ENCODE results near the gene BANF1. TPM values are rescaled to one million over a fixed set of nuclear protein-coding genes. Genes with fewer than 3 reads are reported as not detected.

The BANF1 gene
- total and polyA plus RNA-seq, 10 of the 15 experiments (the other 5 are each of a cell fraction or from before 2014, with no cell fraction given): 99.0 to 574 (median 297) TPM

- DNase-seq (ENCODE audit: low read depth, low spot score): no peak
- no peak for ATAC-seq
- H3K9ac ChIP-seq (ENCODE audit: control insufficient read depth, insufficient read depth, low read length): peak overlapping the region; percentile 94
- H3K79me2 ChIP-seq (ENCODE audit: control insufficient read depth, insufficient read depth, low read length): peaks cover 27% of the 10 kb centered on the region
- RAD21 ChIA-PET (ENCODE audit: unreplicated experiment): interaction anchor here (0.9 to 3.5 kb wide), 7 partner anchors 17 to 169 kb away, joined by 4 to 27 read pairs (median 5); partner anchors contain the start of genes CCDC85B and PACS1
- in situ Hi-C loops (cut with MboI): no loop called here
- WGBS (ENCODE audit: insufficient coverage, insufficient replicate concordance, low lambda C conversion rate, missing lambda C conversion rate): under 1% methylated on average over 17 of the region's 17 CpGs
- H3K9me3 ChIP-seq (replicated peaks; ENCODE audit: control insufficient read depth, insufficient read depth, low read length): no peaks in the 10 kb centered on the region
- no peaks in the 10 kb centered on the region for H3K27me3 ChIP-seq (replicated peaks in 1 of 2; ENCODE audit: control insufficient read depth in 2 of 2, insufficient read depth in 2 of 2, low read length in 1 of 2)
- no peaks in the 10 kb centered on the region for H4K20me1 ChIP-seq (ENCODE audit: control insufficient read depth, insufficient read depth)
- H3K36me3 ChIP-seq (ENCODE audit: control insufficient read depth in 2 of 2, insufficient read depth in 2 of 2, low read length in 1 of 2): peaks cover 13 to 22% of the 10 kb centered on the region in 2 experiments
- intact Hi-C loops (cut with micrococcal nuclease; ENCODE audit: unreplicated experiment): loop anchor here (5.0 kb wide), 1 partner anchor 195 kb away; the partner anchor contains the start of gene CFL1
- peak overlapping the region; percentile 81 for H3K27ac ChIP-seq (ENCODE audit: control insufficient read depth, insufficient read depth)
- FAIRE-seq: no peak
- peak overlapping the region; percentile 89 for H3K4me2 ChIP-seq (ENCODE audit: control insufficient read depth, insufficient read depth)
- peak overlapping the region; percentile 98 for H3K4me3 ChIP-seq
- peak overlapping the region; percentile 82 for H2AFZ ChIP-seq (ENCODE audit: control insufficient read depth, low read depth, low read length)
- TSS peak; percentile 77 for BruUV-seq (replicated peaks)
- CTCF ChIA-PET: interaction anchor here (1.3 to 6.4 kb wide), 9 partner anchors 8 to 193 kb away, joined by 4 to 94 read pairs (median 9); partner anchors contain the start of gene MUS81
- POLR2A ChIA-PET: interaction anchor here (0.6 to 3.5 kb wide), 16 partner anchors 9 to 215 kb away, joined by 3 to 25 read pairs (median 7); partner anchors contain the start of genes BANF1, CCDC85B, EIF1AD and MUS81
- SMC1A ChIA-PET (ENCODE audit: uncharacterized antibody, unreplicated experiment): interaction anchor here (0.8 to 4.9 kb wide), 9 partner anchors 11 to 260 kb away, joined by 3 to 29 read pairs (median 4); no protein-coding TSS in a partner anchor
- TF ChIP-seq RB1 (IDR thresholded peaks at IDR 0.05; ENCODE audit: borderline replicate concordance) (no peak), FOS (IDR thresholded peaks at IDR 0.05; ENCODE audit: borderline replicate concordance, extremely low read depth, insufficient read length) (no peak), NFYB (IDR thresholded peaks at IDR 0.05; ENCODE audit: insufficient read depth, low read depth, low read length) (no peak)
- TF ChIP-seq, protein P1, sequence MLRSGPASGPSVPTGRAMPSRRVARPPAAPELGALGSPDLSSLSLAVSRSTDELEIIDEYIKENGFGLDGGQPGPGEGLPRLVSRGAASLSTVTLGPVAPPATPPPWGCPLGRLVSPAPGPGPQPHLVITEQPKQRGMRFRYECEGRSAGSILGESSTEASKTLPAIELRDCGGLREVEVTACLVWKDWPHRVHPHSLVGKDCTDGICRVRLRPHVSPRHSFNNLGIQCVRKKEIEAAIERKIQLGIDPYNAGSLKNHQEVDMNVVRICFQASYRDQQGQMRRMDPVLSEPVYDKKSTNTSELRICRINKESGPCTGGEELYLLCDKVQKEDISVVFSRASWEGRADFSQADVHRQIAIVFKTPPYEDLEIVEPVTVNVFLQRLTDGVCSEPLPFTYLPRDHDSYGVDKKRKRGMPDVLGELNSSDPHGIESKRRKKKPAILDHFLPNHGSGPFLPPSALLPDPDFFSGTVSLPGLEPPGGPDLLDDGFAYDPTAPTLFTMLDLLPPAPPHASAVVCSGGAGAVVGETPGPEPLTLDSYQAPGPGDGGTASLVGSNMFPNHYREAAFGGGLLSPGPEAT (IDR thresholded peaks at IDR 0.05; ENCODE audit: low read depth): peak; percentile 35; the same call in 1 of the 2 replicates
- H3K4me1 ChIP-seq (ENCODE audit: control insufficient read depth, insufficient read depth, low read length): peaks cover 15% of the 10 kb centered on the region
These were observed 50.3 kb downstream of the BANF1 start for GRCh38 chr11:66052664-66052982.

Other genes starting within 250 kb of the BANF1 start
Only the 7 nearest of the 20 such genes appear.
- gene TSGA10IP, start 57.0 kb upstream of the BANF1 start, total RNA-seq (2014; rRNA removed): not detected in 2 replicates
- not detected in 2 replicates for gene TSGA10IP, start 57.0 kb upstream of the BANF1 start, total RNA-seq (2014; rRNA removed; fragmentation: Illumina TruSeq; extraction: Trizol)
- not detected in 2 replicates for gene TSGA10IP, start 57.0 kb upstream of the BANF1 start, total RNA-seq (2021)
- not detected in 2 replicates for gene TSGA10IP, start 57.0 kb upstream of the BANF1 start, polyA plus RNA-seq (2011; rRNA removed)
- not detected in 2 replicates for gene TSGA10IP, start 57.0 kb upstream of the BANF1 start, polyA plus RNA-seq (2014; fragmentation: Illumina TruSeq; extraction: Trizol)
- not detected for gene TSGA10IP, start 57.0 kb upstream of the BANF1 start, polyA plus RNA-seq (2014; fragmentation: Nextera tagmentation; extraction: Ambion mirVana)
- gene TSGA10IP, start 57.0 kb upstream of the BANF1 start, polyA plus RNA-seq (2014; rRNA removed): not detected in 2 replicates
- not detected for gene TSGA10IP, start 57.0 kb upstream of the BANF1 start, polyA plus RNA-seq (2016; fragmentation: Nextera tagmentation; extraction: Ambion mirVana)
- 47.3 and 60.2 TPM in 2 replicates for gene SART1, start 40.8 kb upstream of the BANF1 start, total RNA-seq (2014; rRNA removed)
- gene SART1, start 40.8 kb upstream of the BANF1 start, total RNA-seq (2014; rRNA removed; fragmentation: Illumina TruSeq; extraction: Trizol): 22.3 and 29.8 TPM in 2 replicates
- 54.1 and 56.1 TPM in 2 replicates for gene SART1, start 40.8 kb upstream of the BANF1 start, total RNA-seq (2021)
- 4.1 and 17.5 TPM in 2 replicates for gene SART1, start 40.8 kb upstream of the BANF1 start, polyA plus RNA-seq (2011; rRNA removed)
- gene SART1, start 40.8 kb upstream of the BANF1 start, polyA plus RNA-seq (2014; fragmentation: Illumina TruSeq; extraction: Trizol): 4.9 and 23.1 TPM in 2 replicates
- 10 to 100 TPM in 1 of 2 experiments, 1 to 10 TPM in 1; 6.2 to 14.8 TPM for gene SART1, start 40.8 kb upstream of the BANF1 start, polyA plus RNA-seq (2014; fragmentation: Nextera tagmentation; extraction: Ambion mirVana)
- 45.0 and 73.4 TPM in 2 replicates for gene SART1, start 40.8 kb upstream of the BANF1 start, polyA plus RNA-seq (2014; rRNA removed)
- gene SART1, start 40.8 kb upstream of the BANF1 start, polyA plus RNA-seq (2016; fragmentation: Nextera tagmentation; extraction: Ambion mirVana): 10 to 100 TPM; 50.4 to 60.5 TPM
- 36.7 and 39.3 TPM in 2 replicates for gene EIF1AD, start 346 bp upstream of the BANF1 start, total RNA-seq (2014; rRNA removed)
- 29.2 and 31.7 TPM in 2 replicates for gene EIF1AD, start 346 bp upstream of the BANF1 start, total RNA-seq (2014; rRNA removed; fragmentation: Illumina TruSeq; extraction: Trizol)
- gene EIF1AD, start 346 bp upstream of the BANF1 start, total RNA-seq (2021): 40.5 and 42.3 TPM in 2 replicates
- 33.5 and 44.8 TPM in 2 replicates for gene EIF1AD, start 346 bp upstream of the BANF1 start, polyA plus RNA-seq (2011; rRNA removed)
- 40.1 and 45.5 TPM in 2 replicates for gene EIF1AD, start 346 bp upstream of the BANF1 start, polyA plus RNA-seq (2014; fragmentation: Illumina TruSeq; extraction: Trizol)
- 10 to 100 TPM; 51.5 to 56.8 TPM for gene EIF1AD, start 346 bp upstream of the BANF1 start, polyA plus RNA-seq (2014; fragmentation: Nextera tagmentation; extraction: Ambion mirVana)
- gene EIF1AD, start 346 bp upstream of the BANF1 start, polyA plus RNA-seq (2014; rRNA removed): 31.4 and 31.6 TPM in 2 replicates
- gene EIF1AD, start 346 bp upstream of the BANF1 start, polyA plus RNA-seq (2016; fragmentation: Nextera tagmentation; extraction: Ambion mirVana): 10 to 100 TPM; 33.0 to 35.5 TPM
- gene CST6, start 9.5 kb downstream of the BANF1 start, total RNA-seq (2014; rRNA removed): not detected in 2 replicates
- not detected in 2 replicates for gene CST6, start 9.5 kb downstream of the BANF1 start, total RNA-seq (2014; rRNA removed; fragmentation: Illumina TruSeq; extraction: Trizol)
- not detected in 2 replicates for gene CST6, start 9.5 kb downstream of the BANF1 start, total RNA-seq (2021)
- not detected in 2 replicates for gene CST6, start 9.5 kb downstream of the BANF1 start, polyA plus RNA-seq (2011; rRNA removed)
- not detected in 2 replicates for gene CST6, start 9.5 kb downstream of the BANF1 start, polyA plus RNA-seq (2014; fragmentation: Illumina TruSeq; extraction: Trizol)
- not detected for gene CST6, start 9.5 kb downstream of the BANF1 start, polyA plus RNA-seq (2014; fragmentation: Nextera tagmentation; extraction: Ambion mirVana)
- gene CST6, start 9.5 kb downstream of the BANF1 start, polyA plus RNA-seq (2014; rRNA removed): 0.19 TPM in 1 of 2 replicates, not detected in the other
- gene CST6, start 9.5 kb downstream of the BANF1 start, polyA plus RNA-seq (2016; fragmentation: Nextera tagmentation; extraction: Ambion mirVana): not detected
- not detected in 2 replicates for gene CATSPER1, start 24.0 kb downstream of the BANF1 start, total RNA-seq (2014; rRNA removed)
- gene CATSPER1, start 24.0 kb downstream of the BANF1 start, total RNA-seq (2014; rRNA removed; fragmentation: Illumina TruSeq; extraction: Trizol): not detected in 2 replicates
- gene CATSPER1, start 24.0 kb downstream of the BANF1 start, total RNA-seq (2021): not detected in 2 replicates
- 0.05 TPM in 1 of 2 replicates, not detected in the other for gene CATSPER1, start 24.0 kb downstream of the BANF1 start, polyA plus RNA-seq (2011; rRNA removed)
- gene CATSPER1, start 24.0 kb downstream of the BANF1 start, polyA plus RNA-seq (2014; fragmentation: Illumina TruSeq; extraction: Trizol): not detected in 2 replicates
- under 1 TPM in 1 of 2 experiments, not detected in 1; 0.02 TPM for gene CATSPER1, start 24.0 kb downstream of the BANF1 start, polyA plus RNA-seq (2014; fragmentation: Nextera tagmentation; extraction: Ambion mirVana)
- gene CATSPER1, start 24.0 kb downstream of the BANF1 start, polyA plus RNA-seq (2014; rRNA removed): not detected in 2 replicates
- not detected for gene CATSPER1, start 24.0 kb downstream of the BANF1 start, polyA plus RNA-seq (2016; fragmentation: Nextera tagmentation; extraction: Ambion mirVana)
- gene GAL3ST3, start 46.7 kb downstream of the BANF1 start, total RNA-seq (2014; rRNA removed): not detected in 2 replicates
- not detected in 2 replicates for gene GAL3ST3, start 46.7 kb downstream of the BANF1 start, total RNA-seq (2014; rRNA removed; fragmentation: Illumina TruSeq; extraction: Trizol)
- gene GAL3ST3, start 46.7 kb downstream of the BANF1 start, total RNA-seq (2021): not detected in 2 replicates
- gene GAL3ST3, start 46.7 kb downstream of the BANF1 start, polyA plus RNA-seq (2011; rRNA removed): not detected in 2 replicates
- not detected in 2 replicates for gene GAL3ST3, start 46.7 kb downstream of the BANF1 start, polyA plus RNA-seq (2014; fragmentation: Illumina TruSeq; extraction: Trizol)
- not detected for gene GAL3ST3, start 46.7 kb downstream of the BANF1 start, polyA plus RNA-seq (2014; fragmentation: Nextera tagmentation; extraction: Ambion mirVana)
- gene GAL3ST3, start 46.7 kb downstream of the BANF1 start, polyA plus RNA-seq (2014; rRNA removed): 0.06 and 0.15 TPM in 2 replicates
- under 1 TPM in 1 of 2 experiments, not detected in 1; 0.12 TPM for gene GAL3ST3, start 46.7 kb downstream of the BANF1 start, polyA plus RNA-seq (2016; fragmentation: Nextera tagmentation; extraction: Ambion mirVana)
- 124 and 138 TPM in 2 replicates for gene SF3B2, start 49.9 kb downstream of the BANF1 start, total RNA-seq (2014; rRNA removed)
- 144 and 150 TPM in 2 replicates for gene SF3B2, start 49.9 kb downstream of the BANF1 start, total RNA-seq (2014; rRNA removed; fragmentation: Illumina TruSeq; extraction: Trizol)
- gene SF3B2, start 49.9 kb downstream of the BANF1 start, total RNA-seq (2021): 232 and 235 TPM in 2 replicates
- 55.7 and 91.4 TPM in 2 replicates for gene SF3B2, start 49.9 kb downstream of the BANF1 start, polyA plus RNA-seq (2011; rRNA removed)
- 220 and 221 TPM in 2 replicates for gene SF3B2, start 49.9 kb downstream of the BANF1 start, polyA plus RNA-seq (2014; fragmentation: Illumina TruSeq; extraction: Trizol)
- gene SF3B2, start 49.9 kb downstream of the BANF1 start, polyA plus RNA-seq (2014; fragmentation: Nextera tagmentation; extraction: Ambion mirVana): 100 to 1,000 TPM in 1 of 2 experiments, 10 to 100 TPM in 1; 56.3 to 123 TPM
- gene SF3B2, start 49.9 kb downstream of the BANF1 start, polyA plus RNA-seq (2014; rRNA removed): 126 and 128 TPM in 2 replicates
- gene SF3B2, start 49.9 kb downstream of the BANF1 start, polyA plus RNA-seq (2016; fragmentation: Nextera tagmentation; extraction: Ambion mirVana): 100 to 1,000 TPM; 243 to 245 TPM